Measurements from ENCODE around the gene TNRC18.
A peak's percentile ranks its signal among the peaks of the same experiment; 100 is the strongest.

The TNRC18 gene

GRCh38 chr7:5348134-5349004 is 75.3 kb downstream of the TNRC18 start:
- no peak for TF ChIP-seq YY1 (IDR thresholded peaks at IDR 0.05; ENCODE audit: insufficient read depth, insufficient read length)
- no peak for TF ChIP-seq SUZ12 (IDR thresholded peaks at IDR 0.05; ENCODE audit: extremely low read depth, insufficient read depth, insufficient read length)
- TF ChIP-seq ZNF274 (IDR thresholded peaks at IDR 0.05; ENCODE audit: low read depth, low read length), result no peak
- H3K4me1 ChIP-seq (ENCODE audit: insufficient read depth, insufficient read length), result peaks cover 28% of the 10 kb centered on the region
- DNase-seq (ENCODE audit: low read depth, low spot score), result no peak
- no peak overlapping the region for H3K4me3 ChIP-seq (ENCODE audit: insufficient read length, low read depth)
- peaks cover 11% of the 10 kb centered on the region for H3K36me3 ChIP-seq (ENCODE audit: insufficient read depth, insufficient read length, low read length)
- peaks cover 14% of the 10 kb centered on the region; the same call in 1 of the 2 replicates for H3K9me3 ChIP-seq (ENCODE audit: insufficient read depth, low read length)
- peaks cover 13% of the 10 kb centered on the region for H3K27me3 ChIP-seq (ENCODE audit: insufficient read depth, insufficient read length)
- peak overlapping the region; percentile 16 for H3K9ac ChIP-seq (ENCODE audit: insufficient read length, low read depth)

- DNase-seq (ENCODE audit: low read depth, low spot score), result no peak
- H3K4me3 ChIP-seq (ENCODE audit: insufficient read length, low read depth), result no peak overlapping the region
- peaks cover 12% of the 10 kb centered on the region for H3K36me3 ChIP-seq (ENCODE audit: insufficient read depth, insufficient read length, low read length)
- no peak for TF ChIP-seq YY1 (IDR thresholded peaks at IDR 0.05; ENCODE audit: insufficient read depth, insufficient read length)
- peaks cover 19% of the 10 kb centered on the region for H3K4me1 ChIP-seq (ENCODE audit: insufficient read depth, insufficient read length)
- peaks cover 17% of the 10 kb centered on the region; the same call in 1 of the 2 replicates for H3K9me3 ChIP-seq (ENCODE audit: insufficient read depth, low read length)
- H3K9ac ChIP-seq (ENCODE audit: insufficient read length, low read depth), result no peak overlapping the region
- no peaks in the 10 kb centered on the region for H3K27me3 ChIP-seq (ENCODE audit: insufficient read depth, insufficient read length)
Observed at GRCh38 chr7:5345671-5346070, 78.0 kb downstream of the TNRC18 start.

GRCh38 chr7:5345171-5345570 is 78.5 kb downstream of the TNRC18 start:
- Histone ChIP-seq H3K4me3 (ENCODE audit: insufficient read length, low read depth) (no peak overlapping the region), H3K9me3 (ENCODE audit: insufficient read depth, low read length) (peaks cover 17% of the 10 kb centered on the region; the same call in 1 of the 2 replicates), H3K36me3 (ENCODE audit: insufficient read depth, insufficient read length, low read length) (peaks cover 12% of the 10 kb centered on the region), H3K9ac (ENCODE audit: insufficient read length, low read depth) (no peak overlapping the region), H3K4me1 (ENCODE audit: insufficient read depth, insufficient read length) (peaks cover 19% of the 10 kb centered on the region), H3K27me3 (ENCODE audit: insufficient read depth, insufficient read length) (no peaks in the 10 kb centered on the region)
- TF ChIP-seq YY1 (IDR thresholded peaks at IDR 0.05; ENCODE audit: insufficient read depth, insufficient read length) (no peak), ZNF274 (IDR thresholded peaks at IDR 0.05; ENCODE audit: low read depth, low read length) (no peak), SUZ12 (IDR thresholded peaks at IDR 0.05; ENCODE audit: extremely low read depth, insufficient read depth, insufficient read length) (no peak)
- DNase-seq (ENCODE audit: low read depth, low spot score), result no peak

GRCh38 chr7:5344342-5344741 is 79.3 kb downstream of the TNRC18 start:
- H3K27me3 ChIP-seq (ENCODE audit: insufficient read depth, insufficient read length), result no peaks in the 10 kb centered on the region
- H3K4me1 ChIP-seq (ENCODE audit: insufficient read depth, insufficient read length), result peaks cover 16% of the 10 kb centered on the region
- no peak for DNase-seq (ENCODE audit: low read depth, low spot score)
- peaks cover 12% of the 10 kb centered on the region for H3K36me3 ChIP-seq (ENCODE audit: insufficient read depth, insufficient read length, low read length)
- no peak overlapping the region for H3K9ac ChIP-seq (ENCODE audit: insufficient read length, low read depth)
- H3K4me3 ChIP-seq (ENCODE audit: insufficient read length, low read depth), result no peak overlapping the region
- TF ChIP-seq SUZ12 (IDR thresholded peaks at IDR 0.05; ENCODE audit: extremely low read depth, insufficient read depth, insufficient read length), result no peak
- TF ChIP-seq YY1 (IDR thresholded peaks at IDR 0.05; ENCODE audit: insufficient read depth, insufficient read length), result no peak
- TF ChIP-seq ZNF274 (IDR thresholded peaks at IDR 0.05; ENCODE audit: low read depth, low read length), result no peak
- peaks cover 17% of the 10 kb centered on the region; the same call in 1 of the 2 replicates for H3K9me3 ChIP-seq (ENCODE audit: insufficient read depth, low read length)

GRCh38 chr7:5343884-5344283 is 79.8 kb downstream of the TNRC18 start:
- Histone ChIP-seq H3K4me3 (ENCODE audit: insufficient read length, low read depth) (no peak overlapping the region), H3K9ac (ENCODE audit: insufficient read length, low read depth) (no peak overlapping the region), H3K9me3 (ENCODE audit: insufficient read depth, low read length) (peaks cover 17% of the 10 kb centered on the region; the same call in 1 of the 2 replicates), H3K4me1 (ENCODE audit: insufficient read depth, insufficient read length) (peaks cover 12% of the 10 kb centered on the region), H3K27me3 (ENCODE audit: insufficient read depth, insufficient read length) (no peaks in the 10 kb centered on the region), H3K36me3 (ENCODE audit: insufficient read depth, insufficient read length, low read length) (peaks cover 12% of the 10 kb centered on the region)
- no peak for DNase-seq (ENCODE audit: low read depth, low spot score)
- TF ChIP-seq SUZ12 (IDR thresholded peaks at IDR 0.05; ENCODE audit: extremely low read depth, insufficient read depth, insufficient read length), result no peak
- TF ChIP-seq ZNF274 (IDR thresholded peaks at IDR 0.05; ENCODE audit: low read depth, low read length), result no peak
- TF ChIP-seq YY1 (IDR thresholded peaks at IDR 0.05; ENCODE audit: insufficient read depth, insufficient read length), result no peak

GRCh38 chr7:5342631-5343030 is 81.0 kb downstream of the TNRC18 start:
- Histone ChIP-seq H3K36me3 (ENCODE audit: insufficient read depth, insufficient read length, low read length) (peaks cover 12% of the 10 kb centered on the region), H3K4me1 (ENCODE audit: insufficient read depth, insufficient read length) (peaks cover 3% of the 10 kb centered on the region), H3K9ac (ENCODE audit: insufficient read length, low read depth) (no peak overlapping the region), H3K9me3 (ENCODE audit: insufficient read depth, low read length) (peaks cover 17% of the 10 kb centered on the region; the same call in 1 of the 2 replicates), H3K4me3 (ENCODE audit: insufficient read length, low read depth) (no peak overlapping the region), H3K27me3 (ENCODE audit: insufficient read depth, insufficient read length) (no peaks in the 10 kb centered on the region)
- TF ChIP-seq ZNF274 (IDR thresholded peaks at IDR 0.05; ENCODE audit: low read depth, low read length) (no peak), YY1 (IDR thresholded peaks at IDR 0.05; ENCODE audit: insufficient read depth, insufficient read length) (no peak), SUZ12 (IDR thresholded peaks at IDR 0.05; ENCODE audit: extremely low read depth, insufficient read depth, insufficient read length) (no peak)
- no peak for DNase-seq (ENCODE audit: low read depth, low spot score)

- no peak for TF ChIP-seq YY1 (IDR thresholded peaks at IDR 0.05; ENCODE audit: insufficient read depth, insufficient read length)
- no peak for TF ChIP-seq SUZ12 (IDR thresholded peaks at IDR 0.05; ENCODE audit: extremely low read depth, insufficient read depth, insufficient read length)
- TF ChIP-seq ZNF274 (IDR thresholded peaks at IDR 0.05; ENCODE audit: low read depth, low read length), result no peak
- DNase-seq (ENCODE audit: low read depth, low spot score), result no peak
- Histone ChIP-seq H3K4me1 (ENCODE audit: insufficient read depth, insufficient read length) (no peaks in the 10 kb centered on the region), H3K27me3 (ENCODE audit: insufficient read depth, insufficient read length) (no peaks in the 10 kb centered on the region), H3K4me3 (ENCODE audit: insufficient read length, low read depth) (no peak overlapping the region), H3K36me3 (ENCODE audit: insufficient read depth, insufficient read length, low read length) (peaks cover 12% of the 10 kb centered on the region), H3K9me3 (ENCODE audit: insufficient read depth, low read length) (peaks cover 31% of the 10 kb centered on the region; the same call in 1 of the 2 replicates), H3K9ac (ENCODE audit: insufficient read length, low read depth) (no peak overlapping the region)
Observed at GRCh38 chr7:5339955-5340354, 83.7 kb downstream of the TNRC18 start.

Measured in NT2/D1 (cell line).